Natural killer cell (primary cell): ENCODE measurements around the gene HAND1. TPM values are rescaled to one million over a fixed set of nuclear protein-coding genes. Genes with fewer than 3 reads are reported as not detected.

Source experiments
- ATAC-seq, 3 donors: fragments of 150-1000 bp in 2 of 3; fragments of 200-7000 bp in 1 of 3; cut with Tn5 transposase; 1 replicate in 1 of 3; 2 replicates in 2 of 3; pipeline ENCODE4 v1.10.0; 2021; ENCODE audit warnings: mild to moderate bottlenecking in 2 of 3, moderate library complexity in 2 of 3
- DNase-seq, 2 donors: peaks; one replicate each; pipeline versions ENCODE4 v3.0.0 to v3.0.0-alpha.2; 2013 to 2021; ENCODE audit warnings: mixed read lengths in 1 of 2
- H3K27ac ChIP-seq: one replicate; pipeline ENCODE4 v1.5.1; 2013; ENCODE audit warnings: mild to moderate bottlenecking, low read length
- H3K27me3 ChIP-seq: one replicate; pipeline ENCODE4 v1.6.1; 2013; ENCODE audit warnings: low read length; ENCODE audit not compliant: control insufficient read depth, insufficient read depth
- H3K36me3 ChIP-seq: one replicate; pipeline ENCODE4 v1.6.1; 2013; ENCODE audit warnings: low read length; ENCODE audit not compliant: control insufficient read depth, insufficient read depth
- H3K4me1 ChIP-seq: one replicate; pipeline ENCODE4 v1.6.1; 2013; ENCODE audit warnings: low read length; ENCODE audit not compliant: control insufficient read depth, insufficient read depth
- H3K4me3 ChIP-seq: one replicate; pipeline ENCODE4 v1.5.1; 2013; ENCODE audit warnings: low read length
- H3K9me3 ChIP-seq: one replicate; pipeline ENCODE4 v1.6.1; 2013; ENCODE audit warnings: low read length; ENCODE audit not compliant: control insufficient read depth, insufficient read depth
- H3K27ac Mint-ChIP-seq, 2 donors: one replicate each; pipeline ENCODE4 v1.8.0; 2022; ENCODE audit warnings: mild to moderate bottlenecking in 2 of 2, mixed read lengths in 2 of 2, moderate library complexity in 1 of 2
- H3K27me3 Mint-ChIP-seq, 2 donors: one replicate each; pipeline ENCODE4 v1.8.0; 2022; ENCODE audit warnings: low read depth in 2 of 2, mixed read lengths in 2 of 2
- H3K36me3 Mint-ChIP-seq: one replicate; pipeline ENCODE4 v1.8.0; 2022; ENCODE audit warnings: mixed read lengths
- H3K4me1 Mint-ChIP-seq, 2 donors: one replicate each; pipeline ENCODE4 v1.8.0; 2022; ENCODE audit warnings: mixed read lengths in 2 of 2
- H3K4me3 Mint-ChIP-seq: one replicate; pipeline ENCODE4 v1.8.0; 2022; ENCODE audit warnings: mild to moderate bottlenecking, moderate library complexity, mixed read lengths
- H3K9me3 Mint-ChIP-seq, 2 donors: one replicate each; pipeline ENCODE4 v1.8.0; 2022; ENCODE audit warnings: mixed read lengths in 2 of 2
- CTCF ChIP-seq: fragments of 200-600 bp; IDR thresholded peaks from one replicate; pipeline ENCODE4 v1.8.0; 2022; ENCODE audit warnings: antibody characterized with exemption
- WGBS: methylation state at CpG from one replicate; pipeline ENCODE4 v1.1.7; 2013; ENCODE audit warnings: missing lambda C conversion rate; ENCODE audit not compliant: insufficient coverage; 5-methylcytosine and 5-hydroxymethylcytosine counted together
- intact Hi-C: fragments of 100-400 bp; cut with micrococcal nuclease; formaldehyde crosslinking; loops from one replicate; pipeline ENCODE4 v1.14.2; 2022
- total RNA-seq, 4 donors: library from RNA; stranded (reverse); fragments of 120-200 nt in 1 of 4; gene quantifications; one replicate each; pipeline versions ENCODE4 v1.2.3 to v1.2.4, GENCODE V29; 2013 to 2022

HAND1 gene
- total RNA-seq, 3 donors from 2014 or later (not counting 1 experiment from before 2014, with no cell fraction given) = not detected

- H3K4me1 Mint-ChIP-seq = no peaks in the 10 kb centered on the region
- H3K9me3 Mint-ChIP-seq = no peaks in the 10 kb centered on the region
- no peak for ATAC-seq
Measured at GRCh38 chr5:154524181-154524580, 46.2 kb upstream of the HAND1 start.

GRCh38 chr5:154523709-154524108 is 45.7 kb upstream of the HAND1 start:
- Mint-ChIP-seq H3K4me3 (no peak overlapping the region), H3K36me3 (no peaks in the 10 kb centered on the region), H3K27ac (no peak overlapping the region), H3K27me3 (peaks cover 30 to 53% of the 10 kb centered on the region in 2 donors), H3K4me1 (no peaks in the 10 kb centered on the region), H3K9me3 (no peaks in the 10 kb centered on the region)
- intact Hi-C loops = no loop called here
- Histone ChIP-seq H3K36me3 (no peaks in the 10 kb centered on the region), H3K4me3 (no peak overlapping the region), H3K4me1 (peaks cover 3% of the 10 kb centered on the region), H3K9me3 (no peaks in the 10 kb centered on the region), H3K27ac (no peak overlapping the region), H3K27me3 (peaks cover 10% of the 10 kb centered on the region)
- DNase-seq (no peak), ATAC-seq (no peak)
- WGBS = 86% methylated on average over 3 of the region's 3 CpGs
- no peak for TF ChIP-seq CTCF

More at GRCh38 chr5:154524181-154524580, 46.2 kb upstream of the HAND1 start:
- intact Hi-C loops = no loop called here
- no peak overlapping the region for H3K4me3 ChIP-seq
- no peak for TF ChIP-seq CTCF
- peaks cover 10% of the 10 kb centered on the region for H3K27me3 ChIP-seq
- H3K4me1 ChIP-seq = peaks cover 3% of the 10 kb centered on the region
- Mint-ChIP-seq H3K27ac (no peak overlapping the region), H3K27me3 (peaks cover 28 to 52% of the 10 kb centered on the region in 2 donors), H3K36me3 (no peaks in the 10 kb centered on the region), H3K4me3 (no peak overlapping the region)
- 85% methylated on average over 4 of the region's 4 CpGs for WGBS
- no peaks in the 10 kb centered on the region for H3K36me3 ChIP-seq
- no peak for DNase-seq
- no peak overlapping the region for H3K27ac ChIP-seq
- H3K9me3 ChIP-seq = no peaks in the 10 kb centered on the region

- ATAC-seq (no peak), DNase-seq (no peak)
- Histone ChIP-seq H3K4me3 (no peak overlapping the region), H3K9me3 (no peaks in the 10 kb centered on the region), H3K27ac (no peak overlapping the region), H3K4me1 (peaks cover 3% of the 10 kb centered on the region), H3K27me3 (peaks cover 10% of the 10 kb centered on the region), H3K36me3 (no peaks in the 10 kb centered on the region)
- no peak for TF ChIP-seq CTCF
- Mint-ChIP-seq H3K4me3 (no peak overlapping the region), H3K27me3 (peaks cover 27 to 51% of the 10 kb centered on the region in 2 donors), H3K27ac (no peak overlapping the region), H3K4me1 (no peaks in the 10 kb centered on the region), H3K36me3 (no peaks in the 10 kb centered on the region), H3K9me3 (no peaks in the 10 kb centered on the region)
- intact Hi-C loops = no loop called here
- WGBS = 91% methylated on average over 4 of the region's 4 CpGs
Measured at GRCh38 chr5:154523104-154523503, 45.1 kb upstream of the HAND1 start.

- ATAC-seq (no peak), DNase-seq (no peak)
- Mint-ChIP-seq H3K9me3 (no peaks in the 10 kb centered on the region), H3K36me3 (no peaks in the 10 kb centered on the region), H3K27me3 (peaks cover 21 to 44% of the 10 kb centered on the region in 2 donors), H3K4me3 (no peak overlapping the region), H3K4me1 (no peaks in the 10 kb centered on the region), H3K27ac (no peak overlapping the region)
- Histone ChIP-seq H3K27me3 (peaks cover 10% of the 10 kb centered on the region), H3K4me3 (no peak overlapping the region), H3K4me1 (peaks cover 3% of the 10 kb centered on the region), H3K36me3 (no peaks in the 10 kb centered on the region), H3K9me3 (no peaks in the 10 kb centered on the region), H3K27ac (no peak overlapping the region)
- TF ChIP-seq CTCF = no peak
- WGBS = 56% methylated on average over 1 of the region's 3 CpGs
- intact Hi-C loops = no loop called here
Measured at GRCh38 chr5:154522284-154522683, 44.3 kb upstream of the HAND1 start.
